Peyer's patch (tissue), 4 donors: Measurements from ENCODE around the gene ULK3.

Source experiments
- CTCF ChIP-seq, 6 experiments: fragments of 450-650 bp in 4 of 6; fragments of 200-600 bp in 2 of 6; sonication (generic) in 1 of 6; IDR thresholded peaks; one replicate each; pipeline ENCODE4 v1.5.1; 2017 to 2019; ENCODE audit warnings: antibody characterized with exemption in 6 of 6, mild to moderate bottlenecking in 3 of 6, moderate library complexity in 1 of 6
- POLR2A ChIP-seq, 2 donors: fragments of 450-650 bp; IDR thresholded peaks; one replicate each; pipeline ENCODE4 v1.5.1; 2017; ENCODE audit warnings: antibody characterized with exemption in 2 of 2, mild to moderate bottlenecking in 2 of 2, moderate library complexity in 2 of 2

- TF ChIP-seq POLR2A (IDR thresholded peaks at IDR 0.05), result no peak
- no peak for TF ChIP-seq CTCF (IDR thresholded peaks at IDR 0.05)
These were observed 14.9 kb upstream of the ULK3 start for GRCh38 chr15:74857671-74858368.
